ENCODE measurements around the gene FCGR1A. TPM values are rescaled to one million over a fixed set of nuclear protein-coding genes. Genes with fewer than 3 reads are reported as not detected.
"Not testable (repeated sequence)": the region's sequence is repeated elsewhere in the genome, so short reads cannot be mapped to it uniquely, and the experiment has no call there.

Gene FCGR1A
- total RNA-seq, 1 experiment from 2014 or later, result not detected

GRCh38 chr1:149778313-149778712 lies 4.2 kb upstream of the FCGR1A start:
- DNase-seq; POLR2A ChIA-PET (ENCODE audit: unreplicated experiment); H3F3A ChIP-seq (ENCODE audit: insufficient read depth, low read depth); H3K9me2 ChIP-seq (ENCODE audit: insufficient read depth); H2AFZ ChIP-seq; H4K20me1 ChIP-seq (ENCODE audit: insufficient read depth); H3K79me2 ChIP-seq (ENCODE audit: low read depth); BruUV-seq (replicated peaks); H3K9me3 ChIP-seq (ENCODE audit: insufficient read depth, low read depth); H3K36me3 ChIP-seq (ENCODE audit: low read depth); H3K4me3 ChIP-seq; H3K4me1 ChIP-seq (replicated peaks; ENCODE audit: insufficient read depth); CTCF ChIA-PET; H3K4me2 ChIP-seq; intact Hi-C loops (cut with micrococcal nuclease; ENCODE audit: unreplicated experiment); H3K27ac ChIP-seq; H3K27me3 ChIP-seq (ENCODE audit: insufficient read depth, low read depth): not testable (repeated sequence)

GRCh38 chr1:149781413-149781984 lies 995 bp upstream of the FCGR1A start:
- BruUV-seq (replicated peaks); H3K27ac ChIP-seq; CTCF ChIA-PET; H3K9me2 ChIP-seq (ENCODE audit: insufficient read depth); H2AFZ ChIP-seq; H3K9me3 ChIP-seq (ENCODE audit: insufficient read depth, low read depth); H3K79me2 ChIP-seq (ENCODE audit: low read depth); H3F3A ChIP-seq (ENCODE audit: insufficient read depth, low read depth); intact Hi-C loops (cut with micrococcal nuclease; ENCODE audit: unreplicated experiment); H3K4me3 ChIP-seq; H3K36me3 ChIP-seq (ENCODE audit: low read depth); H3K4me1 ChIP-seq (replicated peaks; ENCODE audit: insufficient read depth); POLR2A ChIA-PET (ENCODE audit: unreplicated experiment); H3K27me3 ChIP-seq (ENCODE audit: insufficient read depth, low read depth); DNase-seq; H4K20me1 ChIP-seq (ENCODE audit: insufficient read depth); H3K4me2 ChIP-seq: not testable (repeated sequence)

- intact Hi-C loops (cut with micrococcal nuclease; ENCODE audit: unreplicated experiment); H3K4me1 ChIP-seq (replicated peaks; ENCODE audit: insufficient read depth); H3K4me2 ChIP-seq; H3K4me3 ChIP-seq; H2AFZ ChIP-seq; CTCF ChIA-PET; H3K27ac ChIP-seq; BruUV-seq (replicated peaks); H4K20me1 ChIP-seq (ENCODE audit: insufficient read depth); H3F3A ChIP-seq (ENCODE audit: insufficient read depth, low read depth); POLR2A ChIA-PET (ENCODE audit: unreplicated experiment); H3K9me3 ChIP-seq (ENCODE audit: insufficient read depth, low read depth); H3K27me3 ChIP-seq (ENCODE audit: insufficient read depth, low read depth); H3K9me2 ChIP-seq (ENCODE audit: insufficient read depth); H3K36me3 ChIP-seq (ENCODE audit: low read depth); H3K79me2 ChIP-seq (ENCODE audit: low read depth); DNase-seq: not testable (repeated sequence)
Observed at GRCh38 chr1:149783289-149783688, 795 bp downstream of the FCGR1A start.

- H3K9me2 ChIP-seq (ENCODE audit: insufficient read depth); H3K9me3 ChIP-seq (ENCODE audit: insufficient read depth, low read depth); H3K4me2 ChIP-seq; H2AFZ ChIP-seq; H3K4me3 ChIP-seq; intact Hi-C loops (cut with micrococcal nuclease; ENCODE audit: unreplicated experiment); POLR2A ChIA-PET (ENCODE audit: unreplicated experiment); H3K27ac ChIP-seq; H4K20me1 ChIP-seq (ENCODE audit: insufficient read depth); BruUV-seq (replicated peaks); H3K27me3 ChIP-seq (ENCODE audit: insufficient read depth, low read depth); H3K79me2 ChIP-seq (ENCODE audit: low read depth); DNase-seq; H3K36me3 ChIP-seq (ENCODE audit: low read depth); CTCF ChIA-PET; H3F3A ChIP-seq (ENCODE audit: insufficient read depth, low read depth); H3K4me1 ChIP-seq (replicated peaks; ENCODE audit: insufficient read depth): not testable (repeated sequence)
Observed at GRCh38 chr1:149783868-149784267, 1.4 kb downstream of the FCGR1A start.

GRCh38 chr1:149787688-149788451 lies 5.4 kb downstream of the FCGR1A start:
- BruUV-seq (replicated peaks); H3K4me1 ChIP-seq (replicated peaks; ENCODE audit: insufficient read depth); H3K4me3 ChIP-seq; H3K4me2 ChIP-seq; H3K27me3 ChIP-seq (ENCODE audit: insufficient read depth, low read depth); H4K20me1 ChIP-seq (ENCODE audit: insufficient read depth); DNase-seq; intact Hi-C loops (cut with micrococcal nuclease; ENCODE audit: unreplicated experiment); H3K9me2 ChIP-seq (ENCODE audit: insufficient read depth); H3K9me3 ChIP-seq (ENCODE audit: insufficient read depth, low read depth); H2AFZ ChIP-seq; H3K36me3 ChIP-seq (ENCODE audit: low read depth); H3F3A ChIP-seq (ENCODE audit: insufficient read depth, low read depth); H3K79me2 ChIP-seq (ENCODE audit: low read depth); CTCF ChIA-PET; POLR2A ChIA-PET (ENCODE audit: unreplicated experiment): not testable (repeated sequence)
- H3K27ac ChIP-seq, result 0 out of 2 replicates have a peak overlapping the region, but pooled peaks have one; percentile 16
